GM18870 (cell line): ENCODE measurements around the gene PANK2.
"Not testable (repeated sequence)": the region's sequence is repeated elsewhere in the genome, so short reads cannot be mapped to it uniquely, and the experiment has no call there.

Source experiments
- ATAC-seq: cut with Tn5 transposase; IDR thresholded peaks from one replicate; pipeline ENCODE4 v1.9.1; 2021; ENCODE audit warnings: moderate library complexity; ENCODE audit not compliant: unreplicated experiment

The PANK2 gene

DNA sequence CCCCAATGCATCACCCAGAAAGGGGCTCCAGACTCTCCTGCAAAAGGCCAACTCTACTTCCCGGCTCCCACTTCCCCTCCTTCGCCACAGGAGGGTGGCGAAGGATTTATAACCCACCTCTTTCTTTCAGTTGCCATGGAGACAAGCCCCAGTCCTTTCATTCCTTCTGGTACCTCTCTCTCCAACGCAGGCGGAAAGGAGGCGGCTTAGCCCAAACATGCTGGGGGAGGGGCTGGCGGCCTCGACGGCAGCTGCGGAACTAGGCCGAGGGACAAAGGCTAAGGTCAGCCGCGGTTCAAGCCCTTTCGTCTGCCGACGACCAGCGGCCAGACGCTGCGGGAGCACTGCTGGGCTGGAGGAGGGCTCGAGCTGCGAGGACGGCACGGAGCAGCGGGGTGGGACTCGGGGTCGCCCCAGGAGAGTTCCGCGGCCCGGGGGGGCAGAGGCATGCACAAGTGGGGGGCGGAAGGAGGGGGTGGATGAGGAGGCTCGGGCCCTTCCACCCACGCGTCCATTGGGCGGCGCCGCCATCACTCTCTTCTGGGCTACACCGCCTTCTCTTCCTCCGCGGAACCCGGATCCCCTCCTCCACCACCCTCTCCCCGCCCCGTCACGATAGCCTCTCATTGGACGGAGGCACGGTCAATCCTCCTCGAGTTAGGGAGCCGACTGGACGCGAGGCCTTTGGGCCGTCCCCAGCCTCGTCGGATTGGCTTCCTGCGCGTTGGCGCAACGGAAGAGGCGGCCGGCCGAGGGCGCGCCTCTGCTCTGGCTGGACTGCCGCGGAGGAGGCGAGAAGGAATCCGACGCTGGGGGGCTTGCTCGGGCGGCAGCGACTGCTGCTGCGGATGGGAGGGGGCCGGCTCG lies at the start of gene PANK2:
Gene PANK2, plus strand, starts transcription at position 766 of the 867 bp plus-strand sequence.
- ATAC-seq = peak; percentile 83

DNA sequence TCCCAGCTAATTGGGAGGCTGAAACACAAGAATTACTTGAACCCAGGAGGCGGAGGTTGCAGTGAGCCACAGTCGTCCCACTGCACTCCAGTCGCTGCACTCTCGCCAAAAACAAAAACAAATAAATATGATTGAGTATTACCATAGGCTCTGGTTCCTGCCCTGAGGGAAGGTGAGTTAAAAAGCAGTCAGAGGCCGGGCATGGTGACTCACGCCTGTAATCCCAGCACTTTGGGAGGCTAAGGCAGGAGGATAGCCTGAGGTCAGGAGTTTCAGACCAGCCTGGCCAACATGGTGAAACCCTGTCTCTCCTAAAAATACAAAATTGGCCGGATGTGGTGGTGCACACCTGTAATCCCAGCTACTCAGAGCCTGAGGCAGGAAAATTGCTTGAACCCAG lies 49.0 kb upstream of the PANK2 start:
- ATAC-seq = not testable (repeated sequence)

DNA sequence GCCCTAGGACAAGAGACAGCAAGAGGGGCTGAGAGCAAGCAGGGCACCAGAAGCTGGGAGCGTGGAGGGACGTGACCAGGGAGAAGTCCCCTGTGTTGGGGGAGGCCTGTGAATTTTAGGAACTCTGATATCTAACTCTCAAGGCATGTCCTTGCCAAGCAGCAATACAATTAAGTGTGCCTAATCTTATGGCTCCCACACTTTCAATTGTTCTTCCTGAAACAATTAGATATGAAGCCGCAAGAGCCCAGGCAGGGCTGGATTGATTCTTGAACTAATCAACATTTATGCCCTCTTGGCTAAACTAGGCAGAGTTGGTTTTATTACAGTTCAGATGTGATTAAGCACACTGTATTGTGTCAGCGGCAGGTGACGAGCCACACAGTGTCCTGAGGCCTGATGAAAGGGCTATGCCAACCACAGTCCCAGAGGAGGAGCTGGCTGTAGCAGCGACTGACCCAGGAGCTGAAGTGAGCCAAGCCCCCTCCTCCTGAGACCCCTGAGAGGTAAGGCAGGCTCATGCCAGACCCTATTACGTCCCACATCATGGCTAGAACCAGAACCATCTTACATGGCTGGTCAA lies 46.7 kb upstream of the PANK2 start:
- ATAC-seq = no peak

GRCh38 chr20:3843490-3843889 lies 45.7 kb upstream of the PANK2 start:
- ATAC-seq = no peak

GRCh38 chr20:3843990-3844619 lies 45.1 kb upstream of the PANK2 start:
- ATAC-seq = not testable (repeated sequence)

DNA sequence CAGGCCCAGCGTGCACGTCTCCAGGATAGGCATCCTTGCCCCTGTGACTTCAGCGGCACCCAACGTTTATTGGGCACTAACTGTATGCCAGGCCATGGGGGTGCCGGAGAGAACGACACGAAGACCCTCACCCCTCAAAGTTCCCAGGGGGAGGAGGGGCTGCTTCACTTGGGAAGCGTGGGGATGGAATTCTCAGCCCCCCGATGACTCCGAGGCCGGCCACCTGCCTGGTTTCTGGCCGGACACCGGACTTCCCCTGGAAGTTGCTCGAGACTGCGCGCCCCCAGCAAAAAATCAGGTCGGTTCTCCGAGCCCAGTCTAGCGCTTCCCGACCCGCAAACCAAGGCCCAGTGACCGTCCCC lies 42.8 kb upstream of the PANK2 start:
- no peak for ATAC-seq

GRCh38 chr20:3846740-3847428 lies 42.3 kb upstream of the PANK2 start, which contains the start of gene MAVS:
MAVS (plus strand) TSS chr20:3846834; CDS start chr20:3854625, 7,791 bp downstream.
- peak; percentile 46 for ATAC-seq

DNA sequence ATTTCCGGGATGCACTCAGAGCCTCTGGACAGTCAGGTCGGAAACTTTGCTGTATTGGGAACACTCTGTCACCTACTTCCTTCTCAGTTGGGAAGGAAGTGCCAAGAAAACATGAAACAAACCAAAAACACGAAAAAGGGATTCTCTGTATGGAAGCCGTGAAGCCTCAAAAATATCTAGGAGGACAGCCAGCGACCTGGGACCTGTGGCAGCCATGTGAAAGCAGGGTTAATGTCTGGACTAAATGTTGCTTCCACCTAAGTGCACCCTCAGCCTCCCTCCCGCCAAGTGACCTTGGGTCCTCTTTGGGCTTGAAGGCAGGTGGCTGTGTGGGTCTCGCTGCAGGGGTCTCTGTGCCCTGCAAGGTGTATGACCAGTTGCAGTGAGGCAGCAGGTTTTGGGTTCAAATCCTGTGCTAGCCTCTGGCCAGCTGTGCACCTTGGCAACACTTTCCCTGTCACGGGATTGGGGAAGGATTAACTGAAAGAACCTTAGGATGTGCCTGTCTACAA lies 41.7 kb upstream of the PANK2 start:
- no peak for ATAC-seq

DNA sequence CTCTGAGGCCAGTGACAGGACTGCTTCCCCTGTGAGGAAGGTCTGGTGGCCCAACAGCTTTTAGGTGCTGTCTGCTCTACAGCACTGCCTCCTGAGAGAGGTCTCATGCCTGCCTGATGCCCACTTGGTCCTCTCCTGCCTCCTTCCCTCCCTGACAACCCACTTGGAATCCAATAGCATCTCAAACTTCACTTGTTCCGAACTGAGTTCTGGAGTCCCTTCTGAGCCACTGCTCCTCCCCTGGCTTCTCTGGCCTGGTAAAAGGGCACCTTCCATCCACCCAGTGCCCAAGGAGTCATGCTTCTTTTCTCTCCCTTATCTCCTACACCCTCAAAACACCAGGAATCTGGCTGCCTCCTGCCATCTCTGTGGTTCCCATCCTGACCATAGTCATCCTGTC lies 40.6 kb upstream of the PANK2 start:
- no peak for ATAC-seq

DNA sequence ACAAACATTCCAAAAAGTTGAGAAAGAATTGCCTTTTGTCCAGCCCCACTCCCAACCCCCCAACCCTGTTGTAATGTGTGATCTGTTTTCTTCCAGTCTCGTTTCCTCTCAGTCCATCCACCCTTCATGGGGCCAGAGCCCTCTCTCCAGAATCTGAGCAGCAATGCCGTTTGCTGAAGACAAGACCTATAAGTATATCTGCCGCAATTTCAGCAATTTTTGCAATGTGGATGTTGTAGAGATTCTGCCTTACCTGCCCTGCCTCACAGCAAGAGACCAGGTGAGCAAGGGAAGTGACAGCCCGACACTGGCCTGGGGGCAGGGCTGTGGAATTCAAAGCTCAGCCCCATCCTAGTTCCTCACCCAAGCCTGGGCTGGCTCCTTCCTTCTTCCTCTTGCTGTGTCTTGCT lies 34.7 kb upstream of the PANK2 start:
- ATAC-seq = no peak

- no peak for ATAC-seq
Measured at GRCh38 chr20:3857405-3857804, 31.8 kb upstream of the PANK2 start.

- no peak for ATAC-seq
Measured at GRCh38 chr20:3858689-3859088, 30.5 kb upstream of the PANK2 start.

DNA sequence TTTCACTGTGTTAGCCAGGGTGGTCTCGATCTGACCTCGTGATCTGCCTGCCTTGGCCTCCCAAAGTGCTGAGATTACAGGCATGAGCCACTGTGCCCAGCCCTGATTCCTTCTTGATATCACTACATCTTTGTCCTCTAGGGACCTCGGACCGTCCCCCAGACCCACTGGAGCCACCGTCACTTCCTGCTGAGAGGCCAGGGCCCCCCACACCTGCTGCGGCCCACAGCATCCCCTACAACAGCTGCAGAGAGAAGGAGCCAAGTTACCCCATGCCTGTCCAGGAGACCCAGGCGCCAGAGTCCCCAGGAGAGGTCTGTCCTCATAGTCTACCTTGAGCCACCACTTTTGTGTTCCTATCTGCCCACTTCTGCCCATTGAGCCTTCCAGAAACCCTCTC lies 28.0 kb upstream of the PANK2 start:
- no peak for ATAC-seq

DNA sequence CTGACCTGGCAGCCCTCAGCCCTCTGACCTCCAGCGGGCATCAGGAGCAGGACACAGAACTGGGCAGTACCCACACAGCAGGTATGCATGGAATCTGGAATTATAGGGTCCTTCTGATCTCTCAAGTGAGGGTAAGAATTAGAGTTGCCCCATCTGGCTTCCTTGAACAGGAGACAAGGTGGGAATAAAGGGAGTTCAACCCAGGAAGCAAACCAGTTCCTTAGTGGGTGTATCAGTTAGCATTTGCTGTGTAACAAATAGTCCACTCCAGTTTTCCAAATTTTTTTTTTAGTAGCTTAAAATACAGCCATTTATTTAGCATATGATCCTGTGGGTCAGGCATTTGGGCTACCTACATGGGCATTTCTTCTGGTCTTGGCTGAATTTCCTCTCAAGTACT lies 26.9 kb upstream of the PANK2 start:
- no peak for ATAC-seq

GRCh38 chr20:3863317-3863716 lies 25.9 kb upstream of the PANK2 start:
- no peak for ATAC-seq

GRCh38 chr20:3864518-3864917 lies 24.7 kb upstream of the PANK2 start:
- ATAC-seq = no peak

GRCh38 chr20:3865152-3865886 lies 23.9 kb upstream of the PANK2 start:
- no peak for ATAC-seq

DNA sequence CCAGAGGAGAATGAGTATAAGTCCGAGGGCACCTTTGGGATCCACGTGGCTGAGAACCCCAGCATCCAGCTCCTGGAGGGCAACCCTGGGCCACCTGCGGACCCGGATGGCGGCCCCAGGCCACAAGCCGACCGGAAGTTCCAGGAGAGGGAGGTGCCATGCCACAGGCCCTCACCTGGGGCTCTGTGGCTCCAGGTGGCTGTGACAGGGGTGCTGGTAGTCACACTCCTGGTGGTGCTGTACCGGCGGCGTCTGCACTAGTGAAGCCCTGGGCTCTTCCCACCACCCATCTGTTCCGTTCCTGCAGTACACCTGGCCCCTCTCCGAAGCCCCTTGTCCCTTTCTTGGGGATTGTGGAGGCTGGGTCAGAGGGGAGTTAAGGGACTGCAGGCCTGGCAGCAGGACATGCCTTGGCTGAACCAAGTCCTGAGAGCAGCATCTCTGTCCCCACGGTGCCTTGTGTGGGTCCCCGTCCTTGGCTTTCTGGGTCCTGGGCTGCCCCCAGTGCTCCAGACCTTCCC lies 23.2 kb upstream of the PANK2 start:
- no peak for ATAC-seq

DNA sequence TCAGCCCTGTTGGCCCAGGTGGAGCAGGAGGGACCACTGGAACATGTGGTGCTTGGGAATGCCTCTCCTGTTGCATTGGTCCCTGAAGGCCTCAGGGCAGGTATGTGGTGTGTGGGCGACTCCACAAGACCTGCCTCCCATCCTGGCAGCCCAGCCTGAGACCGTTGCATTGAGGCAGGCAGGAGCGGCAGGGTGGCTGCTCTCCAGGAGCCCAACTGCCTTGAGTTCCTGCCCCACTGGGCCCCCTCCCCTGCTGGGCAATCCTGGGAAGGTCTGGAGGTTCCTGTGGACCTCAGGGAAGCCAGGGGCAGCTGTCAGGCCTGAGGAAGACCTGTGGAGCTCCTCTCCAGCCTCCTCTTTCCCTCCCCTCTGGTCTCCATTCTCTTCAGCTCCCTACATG lies 22.7 kb upstream of the PANK2 start:
- no peak for ATAC-seq

- no peak for ATAC-seq
Measured at GRCh38 chr20:3867802-3868201, 21.4 kb upstream of the PANK2 start.
